MM.1S (cell line): Measurements from ENCODE around the gene KCNA3.
A peak's percentile ranks its signal among the peaks of the same experiment; 100 is the strongest.

Experiments
- DNase-seq: peaks from one replicate; pipeline ENCODE4 v3.0.0-alpha.2; 2015
- H2AFZ ChIP-seq: fragments of 300-600 bp; sonication (generic); 2 replicates; pipeline ENCODE4 v1.6.0; 2016; ENCODE audit warnings: antibody characterized with exemption, low read length
- H3F3A ChIP-seq: fragments of 300-600 bp; sonication (generic); 2 replicates; pipeline ENCODE4 v1.6.1; 2016; ENCODE audit warnings: mild to moderate bottlenecking, antibody characterized with exemption, low read length, moderate library complexity, mixed read lengths; ENCODE audit not compliant: insufficient read depth
- H3K27ac ChIP-seq: fragments of 300-600 bp; sonication (generic); 2 replicates; pipeline ENCODE4 v1.5.1; 2016; ENCODE audit warnings: mild to moderate bottlenecking, low read length
- H3K27me3 ChIP-seq: fragments of 300-600 bp; sonication (generic); replicated peaks from 2 replicates; pipeline ENCODE4 v1.6.0; 2016; ENCODE audit warnings: low read length; ENCODE audit not compliant: insufficient read depth
- H3K36me3 ChIP-seq: fragments of 300-600 bp; sonication (generic); replicated peaks from 2 replicates; pipeline ENCODE4 v1.6.1; 2016; ENCODE audit warnings: mild to moderate bottlenecking, low read length, mixed read lengths; ENCODE audit not compliant: insufficient read depth
- H3K4me1 ChIP-seq: fragments of 300-600 bp; sonication (generic); 2 replicates; pipeline ENCODE4 v1.6.1; 2016; ENCODE audit warnings: low read length, mixed read lengths
- H3K4me2 ChIP-seq: fragments of 300-600 bp; sonication (generic); 2 replicates; pipeline ENCODE4 v1.6.0; 2016; ENCODE audit warnings: low read depth, low read length
- H3K4me3 ChIP-seq: fragments of 300-600 bp; sonication (generic); 2 replicates; pipeline ENCODE4 v1.5.1; 2016; ENCODE audit warnings: low read length, mixed read lengths
- H3K79me2 ChIP-seq: fragments of 300-600 bp; sonication (generic); 2 replicates; pipeline ENCODE4 v1.6.1; 2016; ENCODE audit warnings: mixed run types, low read length, mixed read lengths
- H3K9ac ChIP-seq: fragments of 300-600 bp; sonication (generic); 2 replicates; pipeline ENCODE4 v1.6.1; 2016; ENCODE audit warnings: low read length, mixed read lengths
- H3K9me2 ChIP-seq: fragments of 300-600 bp; sonication (generic); replicated peaks from 2 replicates; pipeline ENCODE4 v1.6.1; 2016; ENCODE audit warnings: mild to moderate bottlenecking, low read length, mixed read lengths; ENCODE audit not compliant: insufficient read depth
- H3K9me3 ChIP-seq: fragments of 300-600 bp; sonication (generic); replicated peaks from 2 replicates; pipeline ENCODE4 v1.6.1; 2016; ENCODE audit warnings: mild to moderate bottlenecking, low read length, mixed read lengths; ENCODE audit not compliant: insufficient read depth
- H4K20me1 ChIP-seq: fragments of 300-600 bp; sonication (generic); 2 replicates; pipeline ENCODE4 v1.6.1; 2016; ENCODE audit warnings: mild to moderate bottlenecking, low read length, moderate library complexity, mixed read lengths; ENCODE audit not compliant: insufficient read depth
- CTCF ChIP-seq: fragments of 300-600 bp; sonication (generic); IDR thresholded peaks from 2 replicates; pipeline ENCODE4 v1.5.1; 2016; ENCODE audit warnings: antibody characterized with exemption, low read length, mixed read lengths
- EZH2 ChIP-seq: fragments of 300-600 bp; sonication (generic); optimal IDR thresholded peaks from 2 replicates; pipeline ENCODE3; 2017; ENCODE audit warnings: low read depth, mild to moderate bottlenecking, antibody characterized with exemption, low read length, mixed read lengths
- EZH2phosphoT487 ChIP-seq: fragments of 300-600 bp; sonication (generic); IDR thresholded peaks from 2 replicates; pipeline ENCODE4 v1.6.1; 2018; ENCODE audit warnings: antibody characterized with exemption, low read length

KCNA3 gene

GRCh38 chr1:110672001-110672752 lies 2.6 kb downstream of the KCNA3 start:
- no peak for TF ChIP-seq EZH2phosphoT487
- no peak for TF ChIP-seq CTCF
- no peak for TF ChIP-seq EZH2
- no peaks in the 10 kb centered on the region for H4K20me1 ChIP-seq
- H3K9me2 ChIP-seq, result no peaks in the 10 kb centered on the region
- H3K9ac ChIP-seq, result peak overlapping the region; percentile 92
- H3K79me2 ChIP-seq, result peaks cover 72% of the 10 kb centered on the region
- H2AFZ ChIP-seq, result no peak overlapping the region
- no peaks in the 10 kb centered on the region for H3K9me3 ChIP-seq
- peaks cover 29% of the 10 kb centered on the region for H3F3A ChIP-seq
- H3K4me3 ChIP-seq, result peak overlapping the region; percentile 95
- DNase-seq, result peak; percentile 76
- peak overlapping the region; percentile 94 for H3K27ac ChIP-seq
- H3K27me3 ChIP-seq, result no peaks in the 10 kb centered on the region
- peaks cover 13% of the 10 kb centered on the region; the same call in 1 of the 2 replicates for H3K4me1 ChIP-seq
- H3K4me2 ChIP-seq, result peak overlapping the region; percentile 87
- peaks cover 4% of the 10 kb centered on the region; the same call in 1 of the 2 replicates for H3K36me3 ChIP-seq

- peaks cover 4% of the 10 kb centered on the region; the same call in 1 of the 2 replicates for H3K36me3 ChIP-seq
- no peak for TF ChIP-seq EZH2phosphoT487
- TF ChIP-seq CTCF, result no peak
- no peaks in the 10 kb centered on the region for H3K9me3 ChIP-seq
- H3K4me1 ChIP-seq, result peaks cover 18% of the 10 kb centered on the region; the same call in 1 of the 2 replicates
- H3K27ac ChIP-seq, result peak overlapping the region; percentile 94
- H3K9ac ChIP-seq, result peak overlapping the region; percentile 92
- H3K4me2 ChIP-seq, result peak overlapping the region; percentile 87
- H4K20me1 ChIP-seq, result no peaks in the 10 kb centered on the region
- no peaks in the 10 kb centered on the region for H3K9me2 ChIP-seq
- peaks cover 80% of the 10 kb centered on the region for H3K79me2 ChIP-seq
- no peak overlapping the region for H2AFZ ChIP-seq
- DNase-seq, result peak; percentile 57
- H3F3A ChIP-seq, result peaks cover 29% of the 10 kb centered on the region
- peak overlapping the region; percentile 95 for H3K4me3 ChIP-seq
- H3K27me3 ChIP-seq, result no peaks in the 10 kb centered on the region
Observed at GRCh38 chr1:110671361-110671760, 3.4 kb downstream of the KCNA3 start.

- peaks cover 29% of the 10 kb centered on the region for H3F3A ChIP-seq
- no peak overlapping the region for H3K27ac ChIP-seq
- peaks cover 4% of the 10 kb centered on the region; the same call in 1 of the 2 replicates for H3K36me3 ChIP-seq
- H3K79me2 ChIP-seq, result peaks cover 95% of the 10 kb centered on the region
- no peaks in the 10 kb centered on the region for H3K27me3 ChIP-seq
- no peak overlapping the region for H2AFZ ChIP-seq
- DNase-seq, result no peak
- H3K9ac ChIP-seq, result no peak overlapping the region
- no peaks in the 10 kb centered on the region for H3K9me2 ChIP-seq
- TF ChIP-seq EZH2phosphoT487 (no peak), EZH2 (no peak), CTCF (no peak)
- H3K4me2 ChIP-seq, result peak overlapping the region; percentile 87; the same call in 1 of the 2 replicates
- H3K9me3 ChIP-seq, result no peaks in the 10 kb centered on the region
- H3K4me3 ChIP-seq, result peak overlapping the region; percentile 95
- no peaks in the 10 kb centered on the region for H4K20me1 ChIP-seq
- peaks cover 22% of the 10 kb centered on the region; the same call in 1 of the 2 replicates for H3K4me1 ChIP-seq
Observed at GRCh38 chr1:110668549-110668948, 6.2 kb downstream of the KCNA3 start.
